ENCODE measurements around the gene LAMC3.

- TF ChIP-seq CTCF (IDR thresholded peaks at IDR 0.05), result no peak
- TF ChIP-seq POLR2AphosphoS5 (IDR thresholded peaks at IDR 0.05), result no peak
- TF ChIP-seq POLR2A (IDR thresholded peaks at IDR 0.05), result no peak
These were observed 89.6 kb downstream of the LAMC3 start for GRCh38 chr9:131098391-131099101.

Measured in prostate gland (tissue), 2 donors.